Skeletal muscle satellite cell (primary cell): ENCODE data around the gene EMILIN1. TPM values are rescaled to one million over a fixed set of nuclear protein-coding genes. Genes with fewer than 3 reads are reported as not detected.

Source experiments
- H3K27me3 ChIP-seq: 2 replicates; pipeline ENCODE4 v1.7.0; 2013; ENCODE audit warnings: low read length; ENCODE audit not compliant: control insufficient read depth, insufficient read depth
- H3K36me3 ChIP-seq: 2 replicates; pipeline ENCODE4 v1.7.0; 2013; ENCODE audit warnings: mild to moderate bottlenecking, control low read depth, low read length; ENCODE audit not compliant: insufficient read depth
- H3K4me1 ChIP-seq: 2 replicates; pipeline ENCODE4 v1.7.0; 2013; ENCODE audit warnings: low read length; ENCODE audit not compliant: control insufficient read depth, insufficient read depth
- H3K4me2 ChIP-seq: 2 replicates; pipeline ENCODE4 v1.7.0; 2013; ENCODE audit warnings: mild to moderate bottlenecking, low read length
- H3K4me3 ChIP-seq: 2 replicates; pipeline ENCODE4 v1.7.0; 2013; ENCODE audit warnings: low read length
- H3K9ac ChIP-seq: 2 replicates; pipeline ENCODE4 v1.7.0; 2013; ENCODE audit warnings: mild to moderate bottlenecking, low read depth, low read length, moderate library complexity
- H3K9me3 ChIP-seq: replicated peaks from 2 replicates; pipeline ENCODE4 v1.7.0; 2013; ENCODE audit warnings: mild to moderate bottlenecking, control low read depth, low read length
- total RNA-seq: library from RNA; depleted of rRNA; stranded (reverse); fragments of >200 nt; gene quantifications from 2 replicates; pipeline ENCODE4 v1.2.3, GENCODE V29; 2012; rRNA removed

Gene EMILIN1
- total RNA-seq, result 38.0 and 43.3 TPM in 2 replicates

GRCh38 chr2:27078267-27079194 lies at the start of gene EMILIN1:
EMILIN1 (plus strand) TSS chr2:27078615; CDS start chr2:27079066, 451 bp downstream.
- H3K9ac ChIP-seq, result peak within 1 kb of the TSS; percentile 86
- peak within 1 kb of the TSS; percentile 91 for H3K4me2 ChIP-seq
- H3K4me3 ChIP-seq, result peak within 1 kb of the TSS; percentile 76
- peaks cover 63% of the 10 kb centered on the region for H3K4me1 ChIP-seq
- H3K27me3 ChIP-seq, result no peaks in the 10 kb centered on the region
- H3K9me3 ChIP-seq, result no peaks in the 10 kb centered on the region
- H3K36me3 ChIP-seq, result peaks cover 8% of the 10 kb centered on the region

- Histone ChIP-seq H3K9me3 (no peaks in the 10 kb centered on the region), H3K27me3 (no peaks in the 10 kb centered on the region), H3K9ac (no peak overlapping the region), H3K4me1 (peaks cover 3% of the 10 kb centered on the region), H3K36me3 (peaks cover 10% of the 10 kb centered on the region), H3K4me2 (no peak overlapping the region), H3K4me3 (no peak overlapping the region)
Measured at GRCh38 chr2:27029051-27029450, 49.4 kb upstream of the EMILIN1 start.

GRCh38 chr2:27032495-27033252 lies 45.7 kb upstream of the EMILIN1 start, which contains the start of gene TMEM214:
TMEM214 (plus strand) TSS chr2:27032965; CDS start chr2:27033016, 51 bp downstream.
- Histone ChIP-seq H3K36me3 (peaks cover 41% of the 10 kb centered on the region), H3K4me2 (peak within 1 kb of the TSS; percentile 97), H3K4me3 (peak within 1 kb of the TSS; percentile 99), H3K9ac (peak within 1 kb of the TSS; percentile 99), H3K9me3 (no peaks in the 10 kb centered on the region), H3K27me3 (no peaks in the 10 kb centered on the region), H3K4me1 (peaks cover 12% of the 10 kb centered on the region)

GRCh38 chr2:27033253-27033852 lies 45.1 kb upstream of the EMILIN1 start:
- Histone ChIP-seq H3K36me3 (peaks cover 42% of the 10 kb centered on the region), H3K4me1 (peaks cover 12% of the 10 kb centered on the region), H3K27me3 (no peaks in the 10 kb centered on the region), H3K9me3 (no peaks in the 10 kb centered on the region), H3K4me2 (peak overlapping the region; percentile 97), H3K9ac (peak overlapping the region; percentile 99), H3K4me3 (peak overlapping the region; percentile 99)

- Histone ChIP-seq H3K9ac (no peak overlapping the region), H3K4me3 (no peak overlapping the region), H3K4me1 (peaks cover 21% of the 10 kb centered on the region), H3K27me3 (no peaks in the 10 kb centered on the region), H3K36me3 (peaks cover 88% of the 10 kb centered on the region), H3K4me2 (no peak overlapping the region), H3K9me3 (no peaks in the 10 kb centered on the region)
Measured at GRCh38 chr2:27038012-27038411, 40.4 kb upstream of the EMILIN1 start.

- peaks cover 88% of the 10 kb centered on the region for H3K36me3 ChIP-seq
- no peaks in the 10 kb centered on the region for H3K27me3 ChIP-seq
- H3K9ac ChIP-seq, result no peak overlapping the region
- H3K4me3 ChIP-seq, result no peak overlapping the region
- no peak overlapping the region for H3K4me2 ChIP-seq
- H3K9me3 ChIP-seq, result no peaks in the 10 kb centered on the region
- H3K4me1 ChIP-seq, result peaks cover 21% of the 10 kb centered on the region
Measured at GRCh38 chr2:27038631-27039339, 39.6 kb upstream of the EMILIN1 start.

GRCh38 chr2:27039426-27039825 lies 39.0 kb upstream of the EMILIN1 start:
- H3K4me1 ChIP-seq, result peaks cover 15% of the 10 kb centered on the region
- H3K4me2 ChIP-seq, result no peak overlapping the region
- H3K27me3 ChIP-seq, result no peaks in the 10 kb centered on the region
- H3K36me3 ChIP-seq, result peaks cover 82% of the 10 kb centered on the region
- H3K4me3 ChIP-seq, result no peak overlapping the region
- H3K9ac ChIP-seq, result no peak overlapping the region
- H3K9me3 ChIP-seq, result no peaks in the 10 kb centered on the region

- H3K4me3 ChIP-seq, result no peak overlapping the region
- H3K9ac ChIP-seq, result no peak overlapping the region
Measured at GRCh38 chr2:27039871-27040270, 38.5 kb upstream of the EMILIN1 start.

GRCh38 chr2:27040282-27040681 lies 38.1 kb upstream of the EMILIN1 start:
- Histone ChIP-seq H3K9me3 (no peaks in the 10 kb centered on the region), H3K4me3 (no peak overlapping the region), H3K9ac (no peak overlapping the region), H3K27me3 (no peaks in the 10 kb centered on the region), H3K36me3 (peaks cover 76% of the 10 kb centered on the region), H3K4me1 (peaks cover 10% of the 10 kb centered on the region), H3K4me2 (no peak overlapping the region)

More at GRCh38 chr2:27039871-27040270, 38.5 kb upstream of the EMILIN1 start:
- Histone ChIP-seq H3K4me2 (no peak overlapping the region), H3K27me3 (no peaks in the 10 kb centered on the region), H3K36me3 (peaks cover 80% of the 10 kb centered on the region), H3K9me3 (no peaks in the 10 kb centered on the region), H3K4me1 (peaks cover 13% of the 10 kb centered on the region)

- no peaks in the 10 kb centered on the region for H3K9me3 ChIP-seq
- no peak overlapping the region for H3K9ac ChIP-seq
- no peak overlapping the region for H3K4me3 ChIP-seq
- H3K4me1 ChIP-seq, result peaks cover 10% of the 10 kb centered on the region
- no peaks in the 10 kb centered on the region for H3K27me3 ChIP-seq
- no peak overlapping the region for H3K4me2 ChIP-seq
- peaks cover 61% of the 10 kb centered on the region for H3K36me3 ChIP-seq
Measured at GRCh38 chr2:27041752-27042151, 36.7 kb upstream of the EMILIN1 start.
